HL-60/S4 treated with phorbol 12-myristate 13-acetate at 8.2 ng/mL for 4 days and 3 days (cell line): Measurements from ENCODE around the gene MALL.
"Not testable (repeated sequence)": the region's sequence is repeated elsewhere in the genome, so short reads cannot be mapped to it uniquely, and the experiment has no call there.

ENCODE experiments used
- in situ Hi-C: fragments of 300-500 bp; cut with MboI; formaldehyde crosslinking; loops from 2 replicates; pipeline ENCODE4 v1.15.0; 2022; ENCODE audit warnings: low sequenced_read_pairs

MALL gene

DNA sequence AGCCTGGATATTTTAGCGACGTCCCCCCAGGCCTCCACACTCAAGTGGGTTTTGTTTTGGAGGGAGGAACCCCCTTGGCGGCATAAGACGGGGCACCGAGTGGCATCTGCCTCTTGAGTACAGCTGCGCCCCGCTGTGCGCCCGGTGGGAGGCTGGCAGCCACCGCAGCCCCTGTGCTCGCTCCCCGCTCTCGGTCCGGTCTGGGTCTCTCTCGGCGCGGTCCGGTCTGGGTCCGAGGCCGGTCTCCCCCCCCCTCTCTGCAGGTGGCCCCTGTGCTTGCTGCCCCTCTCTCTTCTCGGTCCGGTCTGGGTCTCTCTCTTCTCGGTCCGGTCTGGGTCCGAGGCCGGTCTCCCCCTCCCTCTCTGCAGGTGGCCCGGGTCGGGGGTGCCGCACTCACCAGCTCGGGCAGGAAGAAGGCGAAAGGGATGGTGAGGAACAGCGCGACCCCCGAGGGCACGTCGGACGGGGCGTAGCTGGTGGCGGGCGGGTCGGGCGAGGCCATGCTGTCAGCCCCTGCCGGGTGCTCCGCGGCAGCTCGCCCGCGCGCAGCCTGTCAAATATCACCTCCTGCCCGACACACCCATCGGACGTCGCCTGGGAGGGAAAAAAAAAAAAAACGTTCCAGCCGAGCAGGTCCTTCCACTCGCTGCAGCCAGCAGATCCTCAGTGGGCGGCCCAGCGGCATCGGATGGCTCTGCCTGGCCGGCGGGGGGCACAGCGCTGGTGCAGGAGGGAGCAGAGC lies at the start of gene MALL:
TSS of gene MALL (minus strand) at position 532 of the 742 bp plus-strand sequence. CDS start at position 502, 30 bp downstream.
- in situ Hi-C loops: no loop called here

DNA sequence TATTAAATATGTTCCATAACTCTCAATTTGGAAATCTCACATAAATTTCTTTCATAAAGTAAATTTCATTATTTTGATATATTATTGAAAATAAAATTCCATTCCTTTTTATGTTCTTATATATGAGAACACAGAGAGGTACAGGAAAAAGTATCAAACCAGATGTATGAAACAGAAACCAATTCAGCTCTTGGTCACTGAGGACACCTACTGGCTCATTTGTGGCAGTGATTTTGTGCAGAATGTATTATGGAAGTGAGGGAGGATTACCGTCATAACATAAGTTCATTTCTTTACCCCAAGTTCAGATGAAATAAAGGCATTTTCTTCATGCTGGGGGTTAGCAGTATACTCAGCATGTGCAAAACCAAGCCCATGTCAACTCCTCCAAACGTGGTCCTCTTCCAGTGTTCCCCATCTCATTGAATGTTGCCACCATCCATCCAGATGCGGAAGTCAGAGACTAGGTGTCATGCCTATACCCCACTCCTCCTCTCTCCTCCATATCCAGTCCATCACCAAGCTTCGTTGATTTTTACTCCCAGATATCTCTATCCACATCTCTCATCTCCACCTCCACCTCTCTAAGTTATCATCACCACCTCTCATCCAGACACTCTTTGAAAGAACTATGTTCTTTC lies 41.7 kb upstream of the MALL start:
- in situ Hi-C loops: no loop called here

DNA sequence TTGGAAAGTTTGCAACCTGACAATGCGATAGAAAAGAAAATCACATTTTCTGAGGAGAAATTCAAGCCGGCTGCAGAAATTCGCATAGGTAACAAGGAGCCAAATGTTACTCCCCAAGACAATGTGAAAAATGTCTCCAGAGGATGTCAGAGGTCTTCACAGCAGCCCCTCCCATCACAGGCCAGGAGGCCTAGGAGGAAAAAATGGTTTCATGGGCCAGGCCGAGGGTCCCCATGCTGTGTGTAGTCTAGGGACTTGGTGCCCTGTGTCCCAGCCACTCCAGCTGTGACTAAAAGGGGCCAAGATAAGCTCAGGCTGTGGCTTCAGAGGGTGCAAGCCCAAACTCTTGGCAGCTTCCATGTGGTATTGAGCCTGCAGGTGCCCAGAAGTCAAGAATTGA lies 39.2 kb upstream of the MALL start:
- in situ Hi-C loops: not testable (repeated sequence)

DNA sequence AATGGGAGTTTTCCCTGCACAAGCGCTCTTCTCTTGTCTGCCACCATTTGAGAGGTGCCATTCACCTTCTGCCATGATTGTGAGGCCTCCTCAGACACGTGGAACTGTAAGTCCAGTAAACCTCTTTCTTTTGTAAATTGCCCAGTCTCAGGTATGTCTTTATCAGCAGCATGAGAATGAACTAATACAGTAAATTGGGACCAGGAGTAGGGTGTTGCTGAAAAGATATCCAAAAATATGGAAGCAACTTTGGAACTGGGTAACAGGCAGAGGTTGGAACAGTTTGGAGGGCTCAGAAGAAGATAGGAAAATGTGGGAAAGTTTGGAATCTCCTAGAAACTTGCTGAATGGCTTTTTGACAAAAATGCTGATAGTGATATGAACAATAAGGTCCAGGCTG lies 38.6 kb upstream of the MALL start:
- in situ Hi-C loops: not testable (repeated sequence)

DNA sequence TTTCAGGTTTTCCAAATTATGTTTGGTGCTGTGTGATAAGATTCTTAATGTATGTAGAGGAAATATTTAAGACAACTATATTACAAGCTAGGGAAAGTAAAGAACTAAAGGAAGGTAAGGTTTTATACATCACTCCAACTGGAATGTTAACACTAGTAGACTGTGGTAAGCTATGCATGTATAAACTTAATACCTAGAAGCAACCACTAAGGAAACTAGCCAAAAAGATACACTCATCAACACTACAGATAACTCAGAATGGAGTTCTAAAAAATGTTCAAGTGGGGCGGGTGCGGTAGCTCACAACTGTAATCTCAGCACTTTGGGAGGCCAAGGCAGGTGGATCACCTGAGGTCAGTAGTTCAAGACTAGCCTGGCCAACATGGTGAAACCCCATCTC lies 37.8 kb upstream of the MALL start:
- in situ Hi-C loops: no loop called here

DNA sequence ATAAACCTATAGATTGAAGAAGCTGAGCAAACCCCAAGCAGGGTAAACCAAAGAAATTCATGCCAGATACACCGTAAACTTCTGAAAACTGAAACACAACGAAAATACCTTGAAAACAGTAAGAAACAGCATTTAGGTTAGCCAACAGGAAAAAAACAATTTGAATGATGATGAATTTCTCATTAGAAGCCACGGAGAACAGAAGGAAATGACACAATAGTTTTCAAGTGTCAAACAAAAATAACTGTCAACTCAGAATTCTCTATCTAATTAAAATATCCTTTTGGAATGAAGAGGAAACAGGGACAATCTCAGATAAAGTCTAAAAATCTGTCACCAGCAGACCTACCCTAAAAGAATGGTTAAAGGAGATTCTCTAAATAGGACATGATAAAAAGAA lies 37.3 kb upstream of the MALL start:
- in situ Hi-C loops: no loop called here

DNA sequence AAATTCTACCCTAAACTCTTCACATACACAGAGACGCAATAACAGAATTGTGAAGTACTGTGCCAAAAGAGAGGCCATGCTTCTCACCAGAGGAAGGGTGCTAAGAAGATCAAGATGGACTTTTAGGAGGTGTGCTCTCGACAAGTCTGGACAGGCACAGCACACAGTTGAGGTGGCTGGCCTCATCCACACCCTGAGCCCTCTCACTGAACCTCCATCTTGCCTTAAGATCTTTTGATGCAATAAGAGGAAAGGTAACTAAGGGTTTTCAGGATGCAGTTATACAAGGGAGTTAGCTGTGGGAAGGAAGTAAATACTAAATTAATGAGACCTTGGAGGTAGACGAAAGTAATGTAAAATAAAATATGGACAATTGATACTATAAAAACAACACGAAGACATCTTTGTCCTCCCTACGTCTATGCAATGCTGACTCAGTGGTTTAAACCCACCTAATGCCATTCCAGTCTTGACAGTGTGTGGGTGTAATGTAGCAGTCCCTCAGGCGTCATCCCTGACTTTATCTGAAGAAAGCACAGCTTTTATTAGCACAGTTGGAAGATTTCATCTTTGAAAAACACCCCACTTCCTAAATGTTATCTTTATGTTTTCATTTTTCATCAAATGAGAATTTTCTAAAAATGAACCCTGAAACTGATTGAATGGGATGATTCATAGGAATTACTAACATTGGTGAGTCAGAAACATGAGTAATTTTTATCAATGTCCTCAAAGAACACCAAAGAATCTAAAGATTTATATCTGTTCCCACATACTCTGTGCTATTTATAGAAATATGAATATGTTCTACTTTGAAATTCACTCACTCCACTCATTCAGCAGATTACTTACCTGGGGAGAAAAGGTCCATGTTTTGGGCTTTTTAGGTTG lies 34.0 kb upstream of the MALL start:
- in situ Hi-C loops: no loop called here

DNA sequence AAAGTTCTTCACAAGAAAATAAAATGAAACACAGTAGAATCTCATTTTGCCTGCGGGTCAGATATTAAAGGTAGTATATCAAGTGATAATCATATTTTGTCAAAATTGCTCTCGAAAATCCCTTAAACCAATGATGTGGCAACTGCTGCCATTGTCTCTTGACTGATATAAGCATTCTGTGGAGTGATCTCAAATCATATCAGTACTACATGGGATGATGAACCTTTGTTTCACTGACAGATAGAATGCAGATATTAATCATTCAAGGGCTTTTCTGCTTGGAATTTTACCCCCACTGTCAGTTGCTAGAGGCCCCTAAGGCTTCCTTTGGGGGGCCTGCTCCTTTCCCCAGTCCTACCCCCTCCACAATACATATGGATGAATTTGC lies 31.3 kb upstream of the MALL start:
- in situ Hi-C loops: no loop called here

DNA sequence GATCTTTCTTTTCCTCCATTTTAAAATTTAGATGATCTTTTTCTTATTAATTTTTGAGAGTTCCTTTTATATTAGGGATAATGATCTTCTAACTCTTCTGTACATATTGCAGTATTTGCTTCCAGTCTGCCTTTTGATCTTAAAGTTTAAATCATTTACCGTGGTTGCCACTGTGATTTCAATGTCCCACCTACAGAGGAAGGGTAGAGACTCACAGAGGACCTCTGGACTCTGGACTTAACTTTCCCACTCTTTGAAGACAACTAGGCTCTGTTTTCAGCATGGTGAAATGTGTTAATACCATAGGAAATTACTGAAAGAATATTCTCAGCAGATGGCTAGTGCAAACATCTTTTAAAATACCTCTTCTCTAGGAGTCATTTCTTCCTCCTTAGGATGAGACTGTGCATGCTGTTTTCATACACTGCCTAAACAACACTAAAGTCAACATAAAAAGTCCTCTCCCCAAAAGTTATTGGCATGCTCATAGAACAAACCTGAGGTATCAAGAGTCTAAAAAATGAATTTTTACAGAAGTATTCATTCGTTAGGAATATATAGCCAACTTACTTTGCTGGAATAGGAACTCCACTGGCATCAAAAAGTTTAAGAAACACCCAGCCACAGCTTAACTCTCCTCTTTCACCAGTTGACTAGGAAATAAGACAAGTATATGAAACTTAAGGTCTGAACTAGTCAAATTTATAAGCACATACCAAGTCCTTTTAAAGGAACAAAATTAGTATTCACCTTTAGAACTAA lies 30.7 kb upstream of the MALL start:
- in situ Hi-C loops: no loop called here

DNA sequence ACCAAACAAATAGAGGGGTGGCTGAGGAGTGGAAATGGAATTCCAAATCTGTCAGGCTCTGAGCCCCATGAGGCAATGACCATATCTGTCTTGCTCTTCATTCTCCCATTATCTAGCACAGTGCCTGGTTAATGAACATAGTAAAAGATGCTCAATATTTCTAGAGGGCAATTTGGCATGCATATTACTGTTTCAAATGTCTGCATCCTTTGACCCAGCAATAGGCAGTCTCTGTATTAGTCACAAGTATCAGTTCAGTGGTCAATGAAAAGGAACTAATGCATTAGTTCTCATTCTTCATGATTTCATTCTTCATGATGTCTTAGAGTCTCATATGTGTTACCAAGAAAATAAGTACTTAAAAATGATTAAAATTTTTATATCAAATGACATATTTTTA lies 28.4 kb upstream of the MALL start:
- in situ Hi-C loops: no loop called here

DNA sequence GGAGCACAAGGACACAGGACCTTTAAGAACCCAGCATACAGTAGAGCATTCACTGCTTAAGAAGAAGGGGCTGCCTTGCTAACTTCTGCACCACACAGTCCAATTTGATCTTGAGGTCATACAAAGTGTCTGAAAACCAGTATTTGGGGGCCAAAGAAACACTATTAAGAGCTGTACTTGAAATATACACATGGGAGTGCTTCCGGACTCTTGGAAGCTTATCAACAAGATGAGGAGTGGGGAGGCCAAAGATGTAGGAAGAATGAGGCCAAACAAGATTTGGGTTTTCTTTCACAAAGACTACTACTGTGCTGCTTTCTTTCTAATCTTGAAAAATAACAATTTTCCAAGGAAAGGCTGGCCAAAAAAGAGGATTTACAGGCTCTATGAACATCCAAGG lies 24.8 kb upstream of the MALL start:
- in situ Hi-C loops: no loop called here

DNA sequence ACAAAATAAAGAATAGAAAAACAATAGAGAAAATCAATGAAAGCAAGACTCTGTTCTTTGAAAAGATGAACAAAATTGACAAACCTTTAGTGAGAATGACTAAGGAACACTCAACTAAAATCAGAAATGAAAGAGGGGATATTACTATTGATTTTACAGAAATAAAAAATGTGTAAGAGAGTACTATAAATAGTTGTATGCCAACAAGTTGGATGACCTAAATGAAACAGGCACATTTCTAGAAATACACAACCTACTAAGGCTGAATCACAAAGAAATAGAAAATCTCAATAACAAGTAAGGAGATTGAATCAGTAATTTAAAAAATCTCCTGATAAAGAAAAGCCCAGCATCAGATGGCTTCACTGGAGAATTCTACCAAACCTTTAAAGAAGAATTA lies 18.4 kb upstream of the MALL start:
- in situ Hi-C loops: no loop called here

DNA sequence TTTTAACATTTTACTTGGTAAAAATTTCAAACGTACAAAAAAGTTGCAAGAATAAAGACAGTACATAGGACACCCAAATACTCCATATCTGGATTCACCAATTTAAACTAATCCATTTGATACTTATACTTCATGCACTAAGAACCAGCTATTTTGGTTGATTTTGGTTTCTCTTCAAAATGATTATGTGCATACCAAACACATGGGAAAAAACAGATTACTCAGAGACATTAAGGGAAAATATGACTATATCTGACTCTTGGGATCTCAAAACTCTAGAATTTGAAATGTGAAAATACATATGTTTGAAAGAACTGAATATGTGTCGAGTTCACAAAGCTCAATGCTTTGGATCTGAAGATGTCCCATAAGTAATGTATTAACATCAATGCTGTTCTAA lies 15.5 kb upstream of the MALL start:
- in situ Hi-C loops: no loop called here

DNA sequence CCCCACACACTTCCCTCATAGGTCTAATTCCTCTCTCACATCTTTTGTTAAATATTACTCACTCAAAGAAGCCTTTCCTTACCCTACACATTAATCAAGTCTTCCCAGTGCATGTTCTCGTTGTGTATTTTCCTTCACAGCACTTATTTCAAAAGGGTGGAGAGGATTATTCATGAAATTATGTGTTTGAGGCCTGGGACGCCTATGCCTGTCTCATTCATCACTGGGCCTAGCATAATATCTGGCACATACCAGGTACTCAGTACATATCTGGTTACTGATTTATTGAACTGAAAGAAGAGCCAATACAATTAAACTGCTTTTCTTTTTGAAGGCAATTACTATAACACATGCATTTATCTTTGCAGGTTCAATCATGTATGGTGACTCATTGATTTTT lies 15.1 kb upstream of the MALL start:
- in situ Hi-C loops: no loop called here

DNA sequence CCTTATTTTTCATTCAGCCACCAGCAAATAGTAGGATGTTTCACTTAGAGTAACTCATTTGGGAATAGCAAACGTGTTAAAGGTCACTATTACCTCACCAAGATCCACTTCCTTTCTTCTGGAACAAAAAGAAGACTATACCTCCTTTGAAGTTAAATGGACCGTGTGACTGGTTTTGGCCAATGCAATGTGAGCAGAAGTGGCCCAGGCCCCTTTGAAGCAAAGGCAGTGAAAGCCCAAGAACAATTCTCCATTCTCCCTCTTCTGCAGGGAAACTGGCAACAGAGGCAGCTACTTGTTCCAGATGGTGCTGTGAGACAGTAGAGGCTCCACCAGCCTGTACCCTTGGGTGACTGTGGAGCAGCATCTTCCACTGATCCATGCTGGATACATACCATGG lies 11.3 kb upstream of the MALL start:
- in situ Hi-C loops: no loop called here

DNA sequence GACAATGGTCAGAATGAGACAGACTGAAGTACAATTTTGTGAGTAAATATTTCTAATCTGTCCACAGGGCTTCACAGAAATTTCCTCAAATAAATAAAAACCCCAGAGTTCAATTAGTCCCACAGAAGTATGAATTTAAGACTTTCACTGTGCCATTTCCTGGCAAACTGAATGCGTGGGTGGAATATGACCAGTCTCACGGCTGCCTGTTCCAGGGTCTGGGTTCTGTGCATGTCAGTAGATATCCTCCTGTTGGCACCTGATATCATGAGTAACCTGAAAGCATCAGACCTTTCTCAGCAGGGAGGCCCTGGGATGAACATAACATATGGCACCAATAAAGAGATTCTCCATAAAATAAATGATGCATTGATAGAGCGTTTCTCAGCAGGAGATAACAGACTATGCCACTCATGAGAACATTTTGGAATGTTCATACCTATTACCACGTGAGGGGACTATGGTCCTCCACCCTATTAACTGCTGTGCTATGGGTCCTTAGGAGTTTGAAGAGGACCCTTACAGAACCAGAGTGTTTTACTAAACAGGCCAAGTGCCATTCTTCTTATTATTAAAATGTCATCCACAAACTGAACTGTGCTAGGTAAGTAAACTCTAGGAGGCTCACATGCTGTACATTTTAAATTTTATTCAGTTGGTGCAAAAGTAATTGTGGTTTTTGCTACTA lies 10.6 kb upstream of the MALL start:
- in situ Hi-C loops: no loop called here

DNA sequence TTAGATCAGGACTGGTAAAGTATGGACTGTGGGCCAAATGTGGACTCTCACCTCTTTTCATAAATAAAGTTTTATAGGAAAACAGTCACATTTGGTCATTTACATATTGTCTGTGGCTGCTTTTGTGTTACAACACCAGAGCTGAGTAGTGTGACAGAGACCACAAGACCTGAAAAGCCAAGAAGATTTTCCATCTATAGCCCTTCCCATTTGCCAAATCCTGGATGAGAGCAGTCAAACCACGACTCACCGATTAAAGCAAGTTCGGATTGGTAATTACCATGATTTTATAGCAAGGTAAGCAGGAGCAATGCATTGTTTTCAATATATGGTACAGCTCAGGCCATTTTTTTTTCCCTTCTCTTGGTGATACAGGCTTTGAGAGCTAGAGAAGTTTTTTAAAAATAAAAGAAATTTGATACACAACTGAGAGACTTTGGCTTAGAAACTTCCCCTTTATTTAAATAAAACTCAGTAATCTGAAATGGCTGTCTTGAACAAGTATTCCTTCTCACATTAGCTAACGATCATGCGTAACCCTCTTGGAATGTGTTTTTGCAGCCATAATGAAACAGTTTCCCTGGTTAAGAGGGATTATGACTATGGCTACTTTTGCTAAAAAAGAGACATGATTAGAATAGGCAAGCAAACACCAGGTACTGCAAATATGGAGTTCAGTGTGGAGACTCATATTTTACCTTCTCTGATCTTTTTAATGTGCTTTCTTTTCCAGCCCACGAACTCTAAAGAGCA lies 9.5 kb upstream of the MALL start:
- in situ Hi-C loops: no loop called here

DNA sequence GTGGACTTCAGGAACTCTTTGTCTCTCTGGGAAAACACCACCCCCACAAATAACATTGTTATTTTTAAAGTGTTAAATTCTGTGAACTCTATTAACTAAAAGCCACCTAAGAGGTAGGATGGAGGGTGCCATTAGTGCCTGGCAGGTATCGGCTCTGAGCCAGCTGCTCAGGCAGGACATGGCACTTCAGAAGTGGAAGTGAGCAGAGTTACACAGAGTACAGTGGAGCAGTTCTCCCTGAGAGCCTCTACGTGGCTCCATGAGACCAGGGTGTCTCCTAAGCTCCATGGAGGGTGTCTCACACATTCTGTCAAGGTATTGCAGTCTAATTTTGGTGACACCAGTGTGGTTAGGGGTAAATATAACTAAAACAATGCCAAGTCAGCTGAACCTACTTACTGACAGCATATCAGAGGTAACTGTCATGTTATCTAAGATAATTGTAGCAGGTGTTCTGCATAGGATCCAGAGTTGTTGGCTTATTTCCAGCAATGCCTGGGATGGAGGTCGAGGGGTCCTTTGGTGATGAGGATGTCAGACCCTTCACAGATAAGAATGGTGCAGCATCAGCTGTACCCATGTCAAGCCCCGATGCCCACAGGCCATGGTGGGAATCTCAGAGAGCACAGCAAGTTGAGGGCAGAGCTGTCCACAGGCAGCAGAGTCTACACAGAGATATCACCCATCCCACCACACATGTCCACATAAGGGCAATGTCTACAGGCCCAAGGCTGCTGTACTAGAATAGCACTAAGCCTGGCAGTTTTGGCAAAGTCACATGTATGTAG lies 8.6 kb upstream of the MALL start:
- in situ Hi-C loops: no loop called here

DNA sequence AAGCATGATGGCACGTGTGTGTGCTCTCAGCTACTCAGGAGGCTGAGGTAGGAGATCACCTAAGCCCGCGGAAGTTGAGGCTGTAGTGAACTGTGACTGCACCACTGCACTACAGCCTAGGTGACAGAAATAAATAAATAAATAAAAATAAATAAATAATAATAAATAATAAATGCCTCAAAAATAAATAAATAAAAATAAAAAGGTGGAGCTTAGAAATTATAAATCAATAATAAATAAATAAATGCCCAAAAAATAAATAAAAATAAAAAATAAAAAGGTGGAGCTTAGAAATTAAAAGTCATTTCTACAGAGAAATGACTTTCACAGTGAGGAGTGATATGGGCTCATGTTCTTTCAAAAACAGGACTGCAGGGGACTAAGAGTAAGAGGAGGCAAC lies 6.0 kb upstream of the MALL start:
- in situ Hi-C loops: no loop called here
